ENCODE data around the gene MKS1.

MKS1 gene

DNA sequence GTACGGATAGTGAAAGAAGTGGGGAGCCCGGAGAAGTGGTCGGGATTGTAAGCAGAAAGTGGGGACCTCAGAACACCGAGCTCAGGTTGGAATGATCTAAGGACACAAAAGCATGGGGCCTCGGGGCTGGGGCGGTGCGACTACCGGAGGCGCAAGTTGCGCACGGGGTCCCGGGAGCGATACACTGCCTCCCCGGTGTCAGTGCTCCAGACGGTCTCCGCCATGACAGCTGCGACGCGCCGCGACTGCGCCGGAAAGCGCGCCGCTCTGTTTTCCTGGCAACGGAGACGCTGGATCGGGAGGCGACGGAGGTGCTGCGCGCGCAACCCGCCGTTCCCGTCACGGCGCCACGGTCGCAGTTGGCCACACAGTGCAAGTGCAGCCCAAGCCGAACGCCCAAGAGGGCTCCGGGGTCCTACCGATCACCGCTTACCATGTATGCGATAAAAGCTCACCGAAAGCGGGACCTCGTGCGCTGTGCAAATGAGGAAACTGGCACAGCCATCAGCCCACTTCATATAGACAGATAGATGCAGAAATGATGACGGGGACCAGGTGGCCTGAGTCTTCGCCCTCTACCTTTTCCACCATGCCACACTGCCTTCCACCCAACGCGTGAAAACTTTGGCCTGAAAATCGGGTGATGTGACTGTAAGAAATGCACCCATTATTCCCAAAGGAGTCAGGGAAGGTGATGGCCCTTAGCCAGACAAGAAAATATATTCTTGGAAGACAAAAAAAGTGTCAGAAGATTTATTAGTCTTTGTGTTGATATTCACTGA lies at the start of gene MKS1:
TSS of gene MKS1 (minus strand) at position 249 of the 782 bp plus-strand sequence. CDS start at position 224, 25 bp downstream.
- in situ Hi-C loops (cut with MboI; ENCODE audit: low sequenced_read_pairs), result no loop called here

DNA sequence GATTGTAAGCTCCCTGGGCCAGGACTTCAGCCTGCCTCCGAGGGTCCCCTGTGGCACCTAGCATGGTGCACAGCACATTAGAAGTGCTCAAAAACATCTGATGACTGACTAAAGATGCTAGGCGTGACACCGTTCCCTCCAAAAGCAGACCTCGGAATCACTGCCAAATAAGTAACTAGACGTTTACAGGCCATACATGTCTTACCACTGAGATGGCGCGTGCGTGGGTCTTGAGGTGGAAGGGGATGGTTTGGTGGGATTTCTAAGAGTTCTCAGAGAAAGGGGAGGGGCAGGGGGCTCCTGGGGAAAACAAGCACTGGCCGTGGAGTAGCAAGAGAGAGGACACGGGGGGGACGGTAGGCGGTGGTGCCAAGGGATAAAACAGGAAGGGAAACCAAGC lies 49.3 kb upstream of the MKS1 start:
- in situ Hi-C loops (cut with MboI; ENCODE audit: low sequenced_read_pairs), result no loop called here

DNA sequence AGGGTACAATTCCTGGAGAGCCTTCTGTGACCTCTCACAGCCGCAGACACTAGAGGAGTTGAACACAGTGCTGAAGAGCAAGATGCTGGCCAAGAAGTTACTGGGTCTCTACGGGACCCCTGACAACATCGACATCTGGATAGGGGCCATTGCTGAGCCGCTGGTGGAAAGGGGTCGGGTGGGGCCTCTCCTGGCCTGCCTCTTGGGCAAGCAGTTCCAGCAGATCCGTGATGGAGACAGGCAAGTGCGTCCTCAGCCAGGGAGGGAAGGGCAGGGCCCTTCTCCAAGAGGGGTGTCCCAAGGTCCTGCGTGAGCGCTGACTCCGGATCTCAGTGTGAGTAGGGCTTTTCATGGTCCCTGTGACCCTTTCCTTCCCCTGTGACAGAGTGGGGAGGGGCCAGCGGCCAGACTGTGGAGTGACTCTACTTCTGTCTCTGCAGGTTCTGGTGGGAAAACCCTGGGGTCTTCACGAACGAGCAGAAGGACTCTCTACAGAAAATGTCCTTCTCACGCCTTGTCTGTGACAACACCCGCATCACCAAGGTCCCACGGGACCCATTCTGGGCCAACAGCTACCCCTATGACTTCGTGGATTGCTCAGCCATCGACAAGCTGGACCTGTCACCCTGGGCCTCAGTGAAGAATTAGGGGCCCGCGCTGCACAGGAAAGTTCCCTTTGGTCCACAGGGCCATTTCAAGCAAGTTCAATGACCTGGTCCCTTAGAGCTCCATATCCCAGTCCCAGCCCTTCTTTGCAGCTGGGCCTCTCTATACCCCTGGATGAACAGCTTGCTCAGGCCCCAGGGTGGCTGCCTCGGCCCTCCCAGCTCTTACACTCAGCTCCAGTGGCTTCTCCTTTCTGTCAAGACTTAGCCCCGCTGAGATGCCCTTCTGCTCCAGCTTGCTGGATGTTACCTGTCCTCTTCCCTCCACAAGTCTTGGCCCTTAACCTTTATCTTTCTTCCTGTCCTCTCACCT lies 48.6 kb upstream of the MKS1 start:
- in situ Hi-C loops (cut with MboI; ENCODE audit: low sequenced_read_pairs), result no loop called here

DNA sequence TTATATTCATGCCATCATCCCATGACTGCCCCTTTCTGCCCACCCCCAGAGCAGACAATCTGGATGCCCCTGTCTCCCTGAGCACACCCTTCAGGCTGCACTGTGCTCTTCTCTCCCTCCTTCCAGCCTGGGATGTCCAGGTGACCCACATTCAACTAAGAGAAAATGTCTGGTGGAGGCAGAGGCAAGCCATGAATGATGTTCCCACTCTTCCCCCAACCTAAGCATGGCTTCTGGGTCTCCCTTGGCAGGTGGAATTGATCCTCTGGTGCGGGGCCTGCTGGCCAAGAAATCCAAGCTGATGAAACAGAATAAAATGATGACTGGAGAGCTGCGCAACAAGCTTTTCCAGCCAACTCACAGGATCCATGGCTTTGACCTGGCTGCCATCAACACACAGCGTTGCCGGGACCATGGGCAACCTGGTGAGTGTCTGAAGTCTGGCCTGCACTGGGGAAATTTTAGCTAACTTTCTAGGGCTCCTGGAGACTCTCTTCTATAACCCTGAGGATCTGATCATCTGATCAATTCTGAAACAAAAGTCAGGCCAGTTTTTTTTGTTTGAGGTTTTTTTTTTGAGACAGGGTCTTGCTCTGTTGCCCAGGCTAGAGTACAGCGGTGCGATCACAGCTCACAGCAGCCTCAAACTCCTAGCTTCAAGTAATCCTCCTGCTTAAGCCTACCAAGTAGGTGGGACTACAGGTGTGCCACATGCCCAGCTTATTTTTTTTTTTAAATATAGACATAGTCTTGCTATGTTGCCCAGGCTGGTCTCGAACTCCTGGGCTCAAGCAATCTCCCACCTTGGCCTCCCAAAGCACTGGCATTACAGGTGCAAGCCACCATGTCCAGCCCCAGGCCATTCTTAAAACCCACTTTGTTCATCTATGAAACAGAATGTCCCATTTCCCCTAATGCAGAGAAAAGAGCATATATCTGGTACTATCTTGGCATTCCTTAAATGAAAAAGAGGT lies 47.1 kb upstream of the MKS1 start:
- in situ Hi-C loops (cut with MboI; ENCODE audit: low sequenced_read_pairs), result no loop called here

DNA sequence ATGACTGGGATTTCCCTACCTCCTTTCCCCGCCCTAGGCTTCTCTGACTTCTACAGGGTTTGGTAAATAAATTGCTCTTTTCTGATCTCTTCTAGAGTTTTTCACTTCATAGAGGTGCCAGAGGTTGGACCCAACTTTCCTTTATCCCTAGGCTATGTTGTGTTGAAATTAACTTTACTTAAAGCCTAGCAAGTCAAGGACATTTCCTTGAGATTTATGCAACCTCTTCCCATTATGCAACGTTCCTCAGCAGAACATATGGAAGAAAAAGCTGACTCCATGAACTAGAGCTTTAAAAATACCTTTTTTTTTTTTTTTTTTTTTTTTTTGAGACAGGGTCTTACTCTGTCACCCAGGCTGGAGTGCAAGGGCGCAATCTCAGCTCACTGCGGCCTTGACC lies 46.2 kb upstream of the MKS1 start:
- in situ Hi-C loops (cut with MboI; ENCODE audit: low sequenced_read_pairs), result no loop called here

DNA sequence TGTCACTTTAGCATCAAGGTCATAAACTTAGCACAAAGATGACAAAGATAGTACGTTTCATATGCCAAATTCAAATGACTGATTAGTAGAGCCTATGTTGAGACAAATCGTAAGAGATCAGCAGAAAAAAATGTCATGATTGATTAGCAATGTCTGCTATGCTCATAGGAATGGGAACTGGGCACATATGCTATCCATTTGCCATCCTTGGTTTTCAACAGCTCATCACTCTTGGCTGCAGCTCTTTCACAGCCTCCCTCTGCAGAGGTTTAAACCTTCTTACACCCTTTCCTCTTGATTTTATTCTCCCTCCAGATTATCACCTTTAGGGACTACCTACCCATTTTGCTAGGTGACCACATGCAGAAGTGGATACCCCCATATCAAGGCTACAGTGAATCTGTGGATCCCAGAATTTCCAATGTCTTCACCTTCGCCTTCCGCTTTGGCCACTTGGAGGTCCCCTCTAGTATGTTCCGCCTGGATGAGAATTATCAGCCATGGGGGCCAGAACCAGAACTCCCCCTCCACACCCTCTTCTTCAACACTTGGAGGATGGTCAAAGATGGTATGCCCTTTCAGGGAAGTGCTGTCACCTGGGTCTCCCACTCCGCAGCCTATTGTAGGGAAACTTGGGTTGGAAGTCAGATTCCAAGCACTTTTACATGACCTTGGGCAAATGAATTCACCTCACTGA lies 45.5 kb upstream of the MKS1 start:
- in situ Hi-C loops (cut with MboI; ENCODE audit: low sequenced_read_pairs), result no loop called here

DNA sequence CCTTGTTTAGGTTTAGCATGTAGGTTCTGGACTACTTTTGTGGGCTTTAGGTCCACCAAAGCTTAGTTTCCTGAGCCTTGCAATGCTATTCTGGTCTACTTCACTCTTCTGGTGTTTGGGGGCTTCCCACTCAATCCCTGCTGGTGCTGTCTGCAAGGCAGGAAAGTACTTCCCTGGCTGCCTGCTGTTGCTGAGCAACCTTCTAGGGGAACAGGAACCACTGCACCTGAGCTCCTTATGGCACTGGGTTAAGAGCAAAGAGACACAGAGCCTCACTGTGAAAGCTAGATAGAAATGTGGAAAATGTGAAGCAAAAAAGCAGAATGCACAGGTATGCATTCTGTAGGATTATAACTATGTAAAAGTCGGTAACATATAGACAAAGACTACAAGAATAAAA lies 44.7 kb upstream of the MKS1 start:
- in situ Hi-C loops (cut with MboI; ENCODE audit: low sequenced_read_pairs), result no loop called here

DNA sequence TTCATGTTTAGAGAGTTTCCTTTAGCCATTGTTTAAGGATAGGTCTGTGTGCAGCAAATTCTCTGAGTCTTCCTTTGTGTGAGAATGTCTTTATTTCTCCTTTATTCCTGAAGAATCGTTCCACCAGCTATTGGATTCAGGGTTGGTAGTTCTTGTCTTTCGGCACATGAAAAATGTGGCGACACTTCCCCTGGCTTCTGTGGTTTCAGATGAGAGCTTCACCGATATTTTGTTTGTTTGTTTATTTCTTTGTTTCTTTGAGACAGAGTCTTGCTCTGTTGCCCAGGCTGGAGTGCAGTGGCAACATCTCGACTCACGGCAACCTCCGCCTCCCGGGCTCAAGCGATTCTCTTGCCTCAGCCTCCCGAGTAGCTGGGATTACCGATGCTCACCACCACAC lies 43.1 kb upstream of the MKS1 start:
- in situ Hi-C loops (cut with MboI; ENCODE audit: low sequenced_read_pairs), result no loop called here

DNA sequence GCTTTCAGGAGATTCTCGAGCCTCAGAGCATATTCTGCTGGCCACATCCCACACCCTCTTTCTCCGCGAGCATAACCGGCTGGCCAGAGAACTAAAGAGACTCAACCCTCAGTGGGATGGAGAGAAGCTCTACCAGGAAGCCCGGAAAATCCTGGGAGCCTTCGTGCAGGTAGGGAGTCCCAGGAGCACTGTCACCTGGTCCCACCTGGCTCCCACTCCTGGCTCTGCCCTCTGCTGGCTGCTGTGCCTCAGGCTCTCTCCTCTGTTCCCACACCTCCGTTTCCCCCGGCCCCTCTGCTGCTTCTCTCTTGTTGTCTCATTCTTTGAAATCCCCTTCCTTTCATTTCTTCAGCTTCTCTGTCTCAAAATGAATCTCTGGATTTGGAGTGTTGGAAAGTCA lies 35.7 kb upstream of the MKS1 start:
- in situ Hi-C loops (cut with MboI; ENCODE audit: low sequenced_read_pairs), result no loop called here

DNA sequence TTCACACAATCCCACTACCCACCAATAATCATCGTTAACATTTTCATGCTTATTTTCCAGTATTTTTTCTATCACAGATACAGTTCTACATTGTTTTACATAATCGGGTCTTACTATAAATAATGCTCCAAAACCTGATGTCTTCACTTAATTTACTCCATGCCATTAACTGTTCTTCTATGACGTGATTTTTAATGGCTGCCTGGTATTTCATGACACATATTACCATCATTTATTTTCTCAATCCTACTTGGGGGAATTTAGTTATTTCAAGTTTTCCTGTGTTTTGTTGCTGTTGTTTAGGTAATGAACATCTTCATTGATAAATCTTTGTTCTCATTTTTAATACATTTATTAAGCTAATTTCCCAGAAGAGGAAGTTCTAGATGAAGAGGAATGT lies 34.0 kb upstream of the MKS1 start:
- in situ Hi-C loops (cut with MboI; ENCODE audit: low sequenced_read_pairs), result no loop called here

DNA sequence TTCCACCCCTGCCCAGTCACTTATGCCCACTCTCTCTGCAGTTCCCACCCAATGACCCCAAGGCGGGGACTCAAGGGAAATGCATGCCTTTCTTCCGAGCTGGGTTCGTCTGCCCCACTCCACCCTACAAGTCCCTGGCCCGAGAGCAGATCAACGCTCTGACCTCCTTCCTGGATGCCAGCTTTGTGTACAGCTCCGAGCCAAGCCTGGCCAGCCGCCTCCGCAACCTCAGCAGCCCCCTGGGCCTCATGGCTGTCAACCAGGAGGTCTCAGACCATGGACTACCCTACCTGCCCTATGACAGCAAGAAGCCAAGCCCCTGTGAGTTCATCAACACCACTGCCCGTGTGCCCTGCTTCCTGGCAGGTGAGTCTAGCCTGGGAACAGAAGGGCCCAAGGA lies 33.1 kb upstream of the MKS1 start:
- in situ Hi-C loops (cut with MboI; ENCODE audit: low sequenced_read_pairs), result no loop called here

DNA sequence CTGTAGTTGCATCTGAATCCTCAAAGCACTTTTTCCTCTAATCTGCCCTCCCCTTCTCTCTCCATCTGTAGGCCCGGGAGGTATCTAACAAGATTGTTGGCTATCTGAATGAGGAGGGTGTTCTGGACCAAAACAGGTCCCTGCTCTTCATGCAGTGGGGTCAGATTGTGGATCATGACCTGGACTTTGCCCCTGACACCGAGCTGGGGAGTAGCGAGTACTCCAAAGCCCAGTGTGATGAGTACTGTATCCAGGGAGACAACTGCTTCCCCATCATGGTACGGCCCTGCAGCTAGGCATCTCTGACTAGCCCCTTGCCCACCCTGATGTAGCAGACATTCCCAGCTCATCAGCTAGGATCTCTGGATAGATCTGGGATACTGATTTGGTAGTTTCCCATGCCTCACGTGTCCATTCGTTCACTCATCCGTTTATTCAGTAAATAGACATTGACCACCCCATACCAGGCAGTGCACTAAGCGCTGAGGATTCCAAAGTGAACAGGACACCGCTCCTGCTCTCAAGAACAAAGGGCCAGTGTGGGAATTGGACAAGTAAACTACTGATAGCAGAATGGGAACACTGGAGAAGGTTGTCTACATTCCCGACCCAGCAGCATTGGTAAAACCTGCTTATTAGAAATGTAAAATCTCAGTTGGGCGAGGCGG lies 31.4 kb upstream of the MKS1 start:
- in situ Hi-C loops (cut with MboI; ENCODE audit: low sequenced_read_pairs), result no loop called here

DNA sequence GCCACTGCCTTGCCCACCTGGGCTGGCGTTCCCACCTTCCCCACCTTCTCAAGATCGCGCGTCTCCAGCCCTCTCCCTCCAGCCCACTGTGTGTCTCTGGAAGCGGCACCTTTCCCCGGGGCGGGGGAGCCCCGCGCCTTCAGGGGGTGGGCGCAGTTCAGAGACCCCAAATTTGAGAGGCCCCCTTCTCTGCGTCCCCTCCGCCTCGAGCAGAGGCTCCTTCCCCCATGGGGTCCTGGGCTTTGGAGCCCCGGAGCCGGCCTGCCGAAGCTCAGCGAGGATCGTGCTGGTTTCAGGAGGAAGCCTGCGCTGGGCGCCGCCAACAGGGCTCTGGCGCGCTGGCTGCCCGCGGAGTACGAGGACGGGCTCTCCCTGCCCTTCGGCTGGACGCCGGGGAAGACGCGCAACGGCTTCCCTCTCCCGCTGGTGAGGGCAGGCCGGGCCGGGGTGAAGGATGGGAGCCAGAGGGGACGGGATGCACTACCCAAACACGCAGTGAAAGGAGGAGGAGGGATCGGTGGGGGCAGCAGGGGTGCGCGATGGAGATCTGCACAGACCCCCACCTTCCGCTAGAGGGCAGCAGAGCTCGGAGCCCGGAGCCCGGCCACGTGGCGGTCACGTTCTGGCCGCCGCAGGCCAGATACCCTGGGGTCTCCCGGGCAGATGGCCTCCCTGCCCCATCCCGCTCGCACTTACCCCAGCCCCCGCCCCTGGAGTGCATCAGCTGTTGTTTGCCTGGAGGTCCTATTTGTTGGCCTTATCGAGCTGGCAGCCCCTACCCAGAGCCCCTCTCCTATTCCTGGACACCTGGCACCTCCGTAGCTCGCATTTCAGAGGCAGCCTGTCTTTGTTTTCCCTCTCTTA lies 30.4 kb upstream of the MKS1 start:
- in situ Hi-C loops (cut with MboI; ENCODE audit: low sequenced_read_pairs), result no loop called here

DNA sequence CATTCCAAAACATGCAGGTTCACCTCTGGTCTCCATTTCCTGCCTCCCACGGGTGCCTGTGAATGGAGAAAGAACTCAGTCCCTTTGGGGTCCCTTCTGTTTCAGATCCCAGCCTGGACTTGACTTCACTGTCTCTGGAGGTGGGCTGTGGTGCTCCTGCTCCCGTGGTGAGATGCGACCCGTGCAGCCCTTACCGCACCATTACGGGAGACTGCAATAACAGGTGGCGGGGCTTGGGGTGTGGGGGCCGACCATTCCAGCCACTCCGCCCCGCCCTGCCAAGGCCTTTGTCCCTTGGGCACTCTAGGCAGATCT lies 29.9 kb upstream of the MKS1 start:
- in situ Hi-C loops (cut with MboI; ENCODE audit: low sequenced_read_pairs), result no loop called here

DNA sequence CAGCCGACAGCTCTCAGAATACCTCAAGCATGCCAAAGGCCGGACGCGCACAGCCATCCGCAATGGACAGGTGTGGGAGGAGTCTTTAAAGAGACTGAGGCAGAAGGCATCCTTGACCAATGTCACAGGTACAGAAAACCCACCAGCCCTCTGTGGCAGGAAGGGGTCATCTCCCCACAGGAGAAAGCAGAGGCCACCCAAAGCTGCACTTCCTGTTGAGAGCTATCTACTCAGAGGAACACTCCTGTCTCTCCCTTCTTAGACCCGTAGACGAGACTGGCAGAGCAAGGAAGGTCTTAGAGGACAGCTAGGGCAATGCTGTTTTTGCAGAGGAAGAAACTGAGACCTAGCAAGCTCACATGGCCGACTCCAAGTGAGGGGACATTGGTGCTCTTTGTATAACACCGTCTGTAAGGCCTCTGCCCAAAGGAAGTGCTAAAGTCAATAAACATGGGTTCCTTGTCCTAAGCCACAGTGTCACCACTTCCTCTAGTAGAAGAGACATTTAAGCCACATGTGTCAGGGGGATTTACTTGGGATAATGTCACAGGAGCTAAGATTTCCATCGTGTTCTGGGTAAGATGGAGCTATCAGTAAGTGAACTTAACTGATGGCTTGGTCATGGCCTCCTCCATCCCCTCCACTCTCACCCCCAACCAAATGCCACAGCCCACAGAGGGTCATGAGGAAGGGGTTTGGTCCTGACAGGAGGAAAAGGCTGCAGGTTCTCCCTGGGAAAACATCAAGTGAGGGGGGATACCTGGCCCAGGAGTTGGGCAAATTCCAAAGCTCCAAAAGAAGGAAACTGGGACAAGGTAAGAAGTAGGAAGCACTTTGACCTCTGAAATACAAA lies 28.7 kb upstream of the MKS1 start:
- in situ Hi-C loops (cut with MboI; ENCODE audit: low sequenced_read_pairs), result no loop called here

DNA sequence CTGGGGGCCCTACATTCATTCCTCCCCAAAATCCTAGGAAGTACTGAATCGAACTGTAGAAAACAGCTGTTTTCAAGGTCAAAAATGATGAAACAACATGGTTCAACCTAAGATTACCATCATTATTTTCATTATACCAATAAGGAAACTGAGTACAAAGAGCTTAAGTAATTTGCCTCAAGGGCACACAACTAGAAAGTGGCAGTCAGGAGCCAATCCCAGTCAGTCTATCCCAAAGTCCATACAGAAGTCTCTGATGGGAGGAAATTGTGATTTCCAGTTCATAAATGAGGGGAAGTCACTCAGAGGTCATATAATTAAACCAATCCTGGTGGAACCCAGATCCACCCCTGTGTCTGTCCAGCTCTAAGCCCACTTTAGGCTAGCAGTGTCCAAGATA lies 27.7 kb upstream of the MKS1 start:
- in situ Hi-C loops (cut with MboI; ENCODE audit: low sequenced_read_pairs), result no loop called here

DNA sequence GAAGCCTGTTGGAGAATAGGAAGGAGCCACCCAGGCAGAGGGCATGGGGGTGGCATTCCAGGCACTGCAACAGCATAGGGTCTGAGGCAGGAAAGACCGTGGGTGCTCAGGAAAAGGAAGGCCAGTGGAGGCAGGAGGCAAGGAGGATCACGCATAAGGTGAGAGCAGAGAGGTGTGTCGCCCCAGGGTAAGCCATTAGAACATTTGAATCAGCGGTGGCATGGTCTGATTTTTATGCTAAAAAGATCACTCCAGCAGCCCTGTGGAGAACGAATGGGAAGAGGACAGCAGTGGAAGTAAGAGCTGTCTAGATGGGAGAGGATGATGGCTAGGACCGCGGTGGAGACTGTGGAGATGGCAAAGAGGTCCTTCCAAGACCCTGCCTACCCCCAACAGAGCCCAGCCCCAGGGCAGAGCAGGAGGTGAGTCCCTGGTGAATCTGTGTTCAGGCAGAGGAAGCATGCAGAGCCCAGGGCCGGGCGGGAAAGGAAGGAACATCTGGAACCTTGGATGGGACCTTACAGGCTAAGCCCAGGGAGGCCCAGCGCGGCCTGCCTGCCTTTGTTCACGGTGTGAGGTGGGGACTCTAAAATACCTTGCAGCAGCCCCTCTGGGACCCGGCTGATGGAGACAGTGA lies 27.2 kb upstream of the MKS1 start:
- in situ Hi-C loops (cut with MboI; ENCODE audit: low sequenced_read_pairs), result no loop called here

All from HL-60/S4 treated with retinoic acid at 250 ng/mL for 4 days and 3 days (cell line).